ENCODE data around the gene GAS6. TPM values are rescaled to one million over a fixed set of nuclear protein-coding genes. Genes with fewer than 3 reads are reported as not detected.
A peak's percentile ranks its signal among the peaks of the same experiment; 100 is the strongest.

The GAS6 gene
- total RNA-seq, 1 experiment from 2014 or later: 49.4 TPM

- no peak for DNase-seq (ENCODE audit: low read depth, low spot score)
- RAD21 ChIA-PET (ENCODE audit: low non-redundant PET in 1 of 2, low total read pairs in 2 of 2, uncharacterized antibody in 2 of 2, unreplicated experiment in 2 of 2): no interaction called here
Measured at GRCh38 chr13:113783966-113784644, 79.8 kb downstream of the GAS6 start.

More at GRCh38 chr13:113783966-113784644, 79.8 kb downstream of the GAS6 start:
- ChIA-PET CTCF (no interaction called here), POLR2A (interaction anchor here (1.6 kb wide), 1 partner anchor 54 kb away, joined by 3 read pairs; no protein-coding TSS in a partner anchor)
- BruUV-seq (replicated peaks): no TSS peak
- H3K27ac ChIP-seq (ENCODE audit: low read depth, low read length): no peak overlapping the region
- no peak overlapping the region for H3K4me3 ChIP-seq (replicated peaks in 1 of 2; ENCODE audit: low read depth in 1 of 2, low read length in 2 of 2)
- no peak overlapping the region for H3K9ac ChIP-seq (ENCODE audit: low read length)
- intact Hi-C loops (cut with micrococcal nuclease): no loop called here
- H3K27me3 ChIP-seq (ENCODE audit: insufficient read depth, low read length): no peaks in the 10 kb centered on the region
- peak overlapping the region; percentile 59 for H3K4me2 ChIP-seq (ENCODE audit: low read length)
- H2AFZ ChIP-seq (ENCODE audit: low read depth, low read length, poor library complexity, severe bottlenecking): no peak overlapping the region
- no peaks in the 10 kb centered on the region for H4K20me1 ChIP-seq (ENCODE audit: insufficient read depth)
- ATAC-seq: no peak
- no peaks in the 10 kb centered on the region for H3K9me3 ChIP-seq (ENCODE audit: control insufficient read depth in 1 of 2, insufficient read depth in 1 of 2, low read depth in 1 of 2, low read length in 2 of 2)
- no peaks in the 10 kb centered on the region for H3K9me2 ChIP-seq (ENCODE audit: insufficient read depth)
- H3K36me3 ChIP-seq (ENCODE audit: control insufficient read depth in 1 of 2, insufficient read depth in 2 of 2, low read length in 2 of 2): no peaks in the 10 kb centered on the region
- TF ChIP-seq SP1 (IDR thresholded peaks at IDR 0.05; ENCODE audit: low read depth) (no peak), FOSL1 (IDR thresholded peaks at IDR 0.05; ENCODE audit: low read depth) (no peak), ZNF274 (IDR thresholded peaks at IDR 0.05; ENCODE audit: low read depth, low read length) (no peak), CTCF (IDR thresholded peaks at IDR 0.05 in 2 of 3, conservative IDR thresholded peaks at IDR 0.05 in 1 of 3; ENCODE audit: borderline replicate concordance in 1 of 3, insufficient read depth in 1 of 3, low read depth in 2 of 3, low read length in 2 of 3) (no peak), POLR2AphosphoS5 (IDR thresholded peaks at IDR 0.05; ENCODE audit: low read depth, low read length) (no peak), CEBPB (IDR thresholded peaks at IDR 0.05; ENCODE audit: low read depth) (no peak), SIN3A (IDR thresholded peaks at IDR 0.05; ENCODE audit: low read depth) (no peak), CBX3 (IDR thresholded peaks at IDR 0.05; ENCODE audit: low read depth) (no peak), REST (IDR thresholded peaks at IDR 0.05; ENCODE audit: low read depth) (no peak), ZFX (IDR thresholded peaks at IDR 0.05) (no peak), JUND (IDR thresholded peaks at IDR 0.05) (no peak), EZH2 (IDR thresholded peaks at IDR 0.05) (no peak), RAD21 (IDR thresholded peaks at IDR 0.05; ENCODE audit: low read depth) (no peak), TCF7L2 (IDR thresholded peaks at IDR 0.05; ENCODE audit: borderline replicate concordance, extremely low read depth, insufficient read depth, insufficient read length) (no peak), POLR2A (IDR thresholded peaks at IDR 0.05; ENCODE audit: borderline replicate concordance, extremely low read depth, insufficient read depth, insufficient read length) (no peak), ATF3 (IDR thresholded peaks at IDR 0.05) (no peak), ELF1 (IDR thresholded peaks at IDR 0.05; ENCODE audit: borderline replicate concordance, low read depth) (no peak), YY1 (IDR thresholded peaks at IDR 0.05; ENCODE audit: extremely low read depth, insufficient replicate concordance, low read depth, low read length) (no peak), EGR1 (IDR thresholded peaks at IDR 0.05; ENCODE audit: low read depth) (no peak)
- peaks cover 12 to 16% of the 10 kb centered on the region in 2 experiments for H3K4me1 ChIP-seq (ENCODE audit: control insufficient read depth in 1 of 2, insufficient read depth in 2 of 2, low read length in 2 of 2)
- H3K79me2 ChIP-seq (ENCODE audit: insufficient read depth, low read length): no peaks in the 10 kb centered on the region

Measured in HCT116 (cell line).